Omental fat pad (tissue), 4 donors: ENCODE data around the gene PSMD3. TPM values are rescaled to one million over a fixed set of nuclear protein-coding genes. Genes with fewer than 3 reads are reported as not detected.
A peak's percentile ranks its signal among the peaks of the same experiment; 100 is the strongest.

Experiments used
- ATAC-seq: fragments of 150-250 bp; one replicate; pipeline ENCODE4 v1.9.1; 2016; ENCODE audit warnings: mild to moderate bottlenecking, moderate library complexity; ENCODE audit not compliant: low FRiP score
- DNase-seq: peaks from one replicate; pipeline ENCODE4 v3.0.0-alpha.2; 2019; ENCODE audit warnings: low spot score
- CTCF ChIP-seq, 3 donors: fragments of 450-650 bp; IDR thresholded peaks; one replicate each; pipeline ENCODE4 v1.5.1; 2016 to 2017; ENCODE audit warnings: antibody characterized with exemption in 3 of 3, mild to moderate bottlenecking in 3 of 3, moderate library complexity in 2 of 3
- total RNA-seq, 4 donors: library from RNA; depleted of rRNA; stranded (reverse); fragments of >200 nt; gene quantifications; one replicate each; pipeline ENCODE4 v1.1.0, GENCODE V29; 2016

PSMD3 gene
- total RNA-seq, 4 donors from 2014 or later, result 75.3 to 98.0 (median 79.4) TPM

DNA sequence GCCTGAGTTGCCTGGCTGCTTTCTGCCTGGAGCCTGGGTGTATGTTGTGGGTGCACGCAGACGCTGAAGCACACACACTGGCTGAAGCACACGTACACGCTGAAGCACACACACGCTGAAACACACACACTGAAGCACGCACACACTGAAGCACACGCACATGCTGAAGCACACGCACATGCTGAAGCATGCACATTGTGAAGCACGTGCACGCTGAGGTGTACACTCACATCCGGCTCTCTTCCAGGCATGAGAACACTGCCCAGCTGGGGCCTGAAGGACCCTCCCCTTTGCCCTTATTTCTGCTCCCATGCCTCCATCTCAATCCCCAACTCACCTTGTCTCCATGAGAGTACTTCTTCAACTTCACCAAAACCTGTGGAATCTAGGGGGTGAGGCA is 51.1 kb downstream of the PSMD3 start:
- TF ChIP-seq CTCF (IDR thresholded peaks at IDR 0.05), result no peak
- ATAC-seq (no peak), DNase-seq (no peak)

DNA sequence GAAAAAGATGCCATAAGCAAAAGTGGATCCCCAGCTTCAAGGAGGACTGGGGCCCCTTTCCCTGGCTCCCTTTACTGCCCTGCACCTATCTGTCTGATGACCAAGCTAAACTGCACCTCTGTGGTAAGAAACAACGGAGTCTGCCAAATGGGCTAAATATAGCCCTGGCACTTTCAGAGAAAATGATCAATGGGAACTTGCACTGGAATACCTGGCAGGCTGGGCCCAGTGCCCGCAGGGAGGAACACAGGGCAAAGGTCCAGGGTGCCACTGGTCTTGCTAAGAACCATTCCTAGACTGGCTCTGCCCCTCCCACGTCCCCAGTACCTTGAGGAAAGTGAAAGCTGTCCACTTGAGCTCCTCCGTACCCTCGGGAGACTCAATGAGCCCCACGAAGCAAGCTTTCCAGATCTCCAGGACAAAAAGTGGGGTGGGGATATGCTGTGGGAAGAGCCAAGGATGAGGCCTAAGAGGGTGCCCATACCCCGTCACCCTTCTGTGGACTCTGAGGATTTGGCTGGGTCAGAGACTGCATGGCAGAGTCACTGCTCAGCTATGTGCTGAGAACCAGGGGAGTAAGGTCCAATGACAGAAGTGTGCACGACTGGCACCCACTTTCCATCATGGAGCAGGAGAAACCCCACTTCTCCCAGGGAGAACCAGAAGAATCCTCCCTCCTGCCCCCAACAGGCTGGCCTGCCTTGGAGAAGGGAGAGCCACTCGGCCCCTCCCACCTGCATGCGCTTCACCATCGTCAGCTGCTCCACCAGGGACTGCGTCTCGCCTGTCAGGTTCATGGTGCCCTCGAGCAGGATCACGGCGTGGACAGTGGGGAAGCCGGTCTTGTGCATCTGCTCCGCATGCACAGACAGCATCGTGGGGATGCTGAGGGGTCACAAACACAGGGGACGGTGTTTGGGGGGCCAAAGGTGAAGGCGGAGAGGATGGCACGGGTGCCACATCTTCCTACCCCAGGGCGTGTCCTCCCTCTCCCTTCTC is 52.0 kb downstream of the PSMD3 start:
- DNase-seq, result no peak
- no peak for TF ChIP-seq CTCF (IDR thresholded peaks at IDR 0.05)
- ATAC-seq, result peak; percentile 20

- ATAC-seq, result no peak
- no peak for DNase-seq
Observed at GRCh38 chr17:40033339-40033738, 52.7 kb downstream of the PSMD3 start.

DNA sequence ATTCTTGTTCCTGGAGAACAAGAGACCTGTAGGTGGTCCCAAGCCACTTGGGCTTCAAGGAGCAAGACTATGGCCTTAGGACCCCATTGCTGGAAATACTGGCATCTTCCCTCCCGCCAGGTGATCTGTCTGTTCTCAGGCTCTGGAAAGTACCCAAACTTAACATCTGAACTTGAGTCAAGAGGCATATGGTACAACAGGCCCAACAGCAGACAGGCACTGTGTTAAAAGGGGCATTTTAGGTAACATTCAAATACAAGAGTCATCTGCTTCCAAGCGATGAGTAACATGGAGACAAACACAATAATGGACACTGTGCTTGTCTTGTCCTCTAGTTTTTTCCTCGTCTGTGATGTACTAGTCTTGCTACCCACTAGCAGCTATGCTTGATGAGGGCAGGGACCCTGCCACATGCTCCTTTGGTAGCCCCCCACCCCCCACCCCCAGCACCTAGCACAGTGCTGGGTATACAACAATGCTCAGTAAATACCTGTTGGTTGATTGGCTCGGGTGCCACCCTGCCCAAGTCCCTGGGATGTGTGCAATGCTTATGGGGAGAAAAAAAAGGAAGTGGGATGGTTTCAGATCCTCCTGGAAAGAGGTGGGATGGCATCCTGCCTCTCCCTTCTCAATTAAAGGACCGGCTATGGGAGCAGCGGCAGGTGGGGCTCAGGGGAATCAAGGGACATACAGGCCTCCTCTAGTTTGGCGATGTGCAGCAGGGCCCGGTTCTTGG is 54.0 kb downstream of the PSMD3 start:
- no peak for ATAC-seq
- no peak for TF ChIP-seq CTCF (IDR thresholded peaks at IDR 0.05)
- DNase-seq, result no peak

More at GRCh38 chr17:40033339-40033738, 52.7 kb downstream of the PSMD3 start:
- no peak for TF ChIP-seq CTCF (IDR thresholded peaks at IDR 0.05)

GRCh38 chr17:40035162-40035559 is 54.6 kb downstream of the PSMD3 start:
- no peak for TF ChIP-seq CTCF (IDR thresholded peaks at IDR 0.05)
- no peak for ATAC-seq
- no peak for DNase-seq

- TF ChIP-seq CTCF (IDR thresholded peaks at IDR 0.05), result peak in 1 of 3 donors; percentile 15
- DNase-seq (no peak), ATAC-seq (peak; percentile 80)
Observed at GRCh38 chr17:40038882-40039513, 58.4 kb downstream of the PSMD3 start.
